Effector memory CD4-positive, alpha-beta T cell (primary cell): ENCODE data around the gene ZCWPW2.

Experiments
- DNase-seq, 3 donors: peaks; one replicate each; pipeline ENCODE4 v3.0.0-alpha.2; 2020
- H3K27ac ChIP-seq: 2 replicates; pipeline ENCODE4 v1.7.0; 2013; ENCODE audit warnings: mild to moderate bottlenecking, low read length, moderate library complexity; ENCODE audit not compliant: insufficient read depth, poor library complexity, severe bottlenecking
- H3K27me3 ChIP-seq: replicated peaks from 2 replicates; pipeline ENCODE4 v1.7.0; 2013; ENCODE audit warnings: mild to moderate bottlenecking, low read length; ENCODE audit not compliant: insufficient read depth, control insufficient read depth, poor library complexity, severe bottlenecking
- H3K36me3 ChIP-seq: 2 replicates; pipeline ENCODE4 v1.7.0; 2013; ENCODE audit warnings: mild to moderate bottlenecking, low read length, moderate library complexity; ENCODE audit not compliant: control insufficient read depth, insufficient read depth
- H3K4me1 ChIP-seq: 2 replicates; pipeline ENCODE4 v1.7.0; 2013; ENCODE audit warnings: low read length, mild to moderate bottlenecking; ENCODE audit not compliant: control insufficient read depth, insufficient read depth, poor library complexity, severe bottlenecking
- H3K4me3 ChIP-seq: 2 replicates; pipeline ENCODE4 v1.7.0; 2013; ENCODE audit warnings: low read length, low read depth, mild to moderate bottlenecking; ENCODE audit not compliant: insufficient read depth, poor library complexity, severe bottlenecking
- H3K9me3 ChIP-seq: 2 replicates; pipeline ENCODE4 v1.7.0; 2013; ENCODE audit warnings: mild to moderate bottlenecking, low read length, moderate library complexity; ENCODE audit not compliant: control insufficient read depth

Gene ZCWPW2

DNA sequence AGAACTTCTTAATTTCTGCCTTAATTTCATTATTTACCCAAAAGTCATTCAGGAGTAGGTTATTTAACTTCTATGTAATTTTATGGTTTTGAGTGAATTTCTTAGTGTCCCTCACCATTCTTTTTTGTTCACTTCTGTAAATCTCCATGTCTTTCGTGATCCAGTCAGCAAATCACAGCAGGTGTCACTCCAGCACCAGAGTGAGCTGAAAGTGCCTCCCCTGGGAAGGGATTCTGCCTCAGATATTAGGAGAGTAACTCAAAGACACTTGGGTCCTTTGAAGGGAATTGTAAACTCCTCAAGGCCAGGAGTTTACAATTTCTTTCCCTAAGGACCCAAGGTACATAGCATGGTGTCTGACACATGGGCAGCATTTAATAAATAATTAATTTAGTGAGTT is 207.7 kb downstream of the ZCWPW2 start:
- Histone ChIP-seq H3K27me3 (no peaks in the 10 kb centered on the region), H3K4me3 (no peak overlapping the region), H3K27ac (no peak overlapping the region), H3K36me3 (no peaks in the 10 kb centered on the region), H3K9me3 (no peaks in the 10 kb centered on the region), H3K4me1 (no peaks in the 10 kb centered on the region)
- no peak for DNase-seq

DNA sequence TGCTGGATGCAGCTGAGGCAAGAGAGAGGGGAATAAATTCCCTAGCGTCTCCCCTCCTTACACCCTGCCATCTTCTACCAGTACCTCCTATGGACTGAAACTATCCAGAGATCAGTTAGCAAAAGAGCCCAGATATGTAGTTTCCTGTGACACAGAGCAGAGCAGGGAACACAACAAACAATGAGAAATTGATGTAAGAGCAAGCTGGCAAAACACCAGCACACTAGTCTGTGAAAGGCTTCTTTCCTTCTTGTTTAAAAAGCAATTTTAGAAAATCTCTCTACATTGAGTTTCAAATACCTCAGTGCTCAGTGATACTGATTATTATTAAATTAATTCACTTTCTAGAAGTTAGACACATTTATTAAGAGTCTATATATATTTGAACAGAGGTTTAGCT is 215.7 kb downstream of the ZCWPW2 start:
- Histone ChIP-seq H3K36me3 (no peaks in the 10 kb centered on the region), H3K27me3 (no peaks in the 10 kb centered on the region), H3K27ac (no peak overlapping the region), H3K4me3 (no peak overlapping the region), H3K9me3 (no peaks in the 10 kb centered on the region), H3K4me1 (no peaks in the 10 kb centered on the region)
- DNase-seq: no peak

DNA sequence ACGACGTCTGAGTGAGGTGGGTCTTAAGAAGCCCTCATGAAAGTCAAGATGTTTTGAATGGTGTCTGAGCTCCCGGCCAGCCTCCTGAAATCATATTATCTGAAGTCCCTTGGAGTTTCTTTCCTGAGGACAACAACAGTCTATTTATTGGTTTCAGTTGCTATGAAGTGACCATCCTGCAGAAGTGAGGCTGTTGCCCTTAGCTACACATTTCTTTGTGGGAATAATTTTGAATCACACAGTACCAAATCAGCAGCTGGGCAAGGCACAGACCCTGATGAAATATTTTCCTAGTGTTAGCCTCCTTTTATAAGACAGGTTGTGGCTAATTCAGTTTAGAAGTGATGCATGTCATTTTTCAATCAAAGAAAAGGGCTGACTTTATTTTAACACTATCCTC is 220.8 kb downstream of the ZCWPW2 start:
- Histone ChIP-seq H3K27ac (no peak overlapping the region), H3K36me3 (no peaks in the 10 kb centered on the region), H3K9me3 (no peaks in the 10 kb centered on the region), H3K27me3 (no peaks in the 10 kb centered on the region), H3K4me1 (no peaks in the 10 kb centered on the region), H3K4me3 (no peak overlapping the region)
- DNase-seq: no peak

DNA sequence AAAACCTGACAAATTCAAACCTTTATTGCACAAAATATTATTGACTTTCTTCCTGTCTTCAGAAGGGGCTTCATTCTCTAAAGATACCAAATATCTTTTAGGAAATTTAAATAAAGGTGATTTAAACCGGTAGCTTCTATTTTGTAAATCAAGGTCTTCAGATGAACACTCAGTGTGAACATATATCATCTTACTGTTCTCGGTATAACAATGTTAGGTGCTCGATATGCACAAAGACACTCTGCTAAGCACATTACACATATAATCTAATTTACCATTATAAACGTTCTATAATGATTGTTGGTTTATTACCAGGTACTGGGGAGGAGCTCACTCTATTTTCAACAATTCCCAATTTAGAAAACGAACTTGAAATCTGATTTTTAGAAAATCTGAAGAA is 225.5 kb downstream of the ZCWPW2 start:
- Histone ChIP-seq H3K27ac (no peak overlapping the region), H3K4me3 (no peak overlapping the region), H3K9me3 (no peaks in the 10 kb centered on the region), H3K4me1 (no peaks in the 10 kb centered on the region), H3K27me3 (peaks cover 6% of the 10 kb centered on the region), H3K36me3 (no peaks in the 10 kb centered on the region)
- no peak for DNase-seq

DNA sequence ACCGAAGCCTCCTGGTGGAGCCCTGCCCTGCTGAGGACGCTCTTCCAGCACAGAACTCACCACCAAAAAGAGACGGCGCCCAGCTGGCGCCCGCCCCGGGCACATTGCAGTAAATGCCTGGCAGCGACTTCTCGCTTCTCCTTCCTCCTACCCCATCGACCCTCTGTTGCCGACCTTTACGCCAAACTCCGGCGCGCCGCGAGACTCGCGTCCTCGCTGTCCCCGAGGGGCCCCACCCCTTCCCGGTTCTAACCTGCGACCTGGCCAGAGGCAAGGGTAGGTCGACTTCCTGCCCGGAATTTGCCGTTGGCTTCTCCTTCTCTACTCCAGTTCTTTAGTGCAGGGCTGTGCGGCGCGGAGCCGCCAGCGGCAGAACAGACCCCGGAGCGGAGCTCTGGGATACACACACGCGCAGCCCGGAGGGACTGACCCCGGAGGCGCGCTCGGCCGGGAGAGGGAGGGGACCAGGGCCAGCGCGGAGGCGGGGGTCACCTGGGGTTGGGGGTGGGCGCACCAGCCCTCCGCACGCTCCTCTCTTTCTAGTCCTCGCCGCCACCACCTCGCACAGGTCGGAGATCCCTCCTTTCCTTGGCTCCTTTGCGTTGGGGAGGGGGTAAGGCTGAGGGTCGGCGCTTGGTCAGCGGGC is 226.7 kb downstream of the ZCWPW2 start:
- H3K9me3 ChIP-seq: no peaks in the 10 kb centered on the region
- no peaks in the 10 kb centered on the region for H3K36me3 ChIP-seq
- H3K27ac ChIP-seq: no peak overlapping the region
- H3K4me3 ChIP-seq: no peak overlapping the region
- H3K4me1 ChIP-seq: no peaks in the 10 kb centered on the region
- DNase-seq: no peak
- peaks cover 6% of the 10 kb centered on the region for H3K27me3 ChIP-seq
